PC-3 (cell line): Measurements from ENCODE around the gene CHRNA9.

Experiments
- EZH2 ChIP-seq: fragments of 300-600 bp; sonication (generic); IDR thresholded peaks from one replicate; pipeline ENCODE4 v1.6.1; 2017; ENCODE audit warnings: antibody characterized with exemption, mild to moderate bottlenecking, low read length; ENCODE audit not compliant: unreplicated experiment
- EZH2phosphoT487 ChIP-seq: fragments of 300-600 bp; sonication (generic); IDR thresholded peaks from 2 replicates; pipeline ENCODE4 v1.6.1; 2018; ENCODE audit warnings: mild to moderate bottlenecking, antibody characterized with exemption, low read length, borderline replicate concordance
- TF ChIP-seq, protein P1 (sequence below): fragments of 300-600 bp; sonication (generic); conservative IDR thresholded peaks from 2 replicates; pipeline ENCODE4 v1.5.1; 2017; ENCODE audit warnings: antibody characterized with exemption, low read depth, mild to moderate bottlenecking, low read length

DNA sequence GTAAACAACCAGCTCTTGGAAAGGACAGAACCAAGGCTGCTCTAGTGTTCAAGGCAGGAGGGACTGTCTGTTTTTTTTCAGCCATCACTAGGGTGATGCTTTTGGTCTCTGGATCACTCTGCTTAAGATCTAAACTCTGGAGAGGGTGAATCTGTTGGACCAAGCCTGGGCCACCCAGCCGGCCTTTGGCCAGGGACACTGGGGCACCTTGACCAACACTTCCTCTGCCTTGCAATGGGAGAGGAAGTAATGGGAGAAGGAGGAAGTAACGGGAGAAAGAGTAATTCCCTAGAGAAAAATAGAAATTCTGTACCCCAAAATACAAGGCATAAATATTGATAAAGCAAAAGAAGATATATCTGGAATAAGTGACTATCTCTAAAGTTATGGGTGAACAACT lies 12.9 kb downstream of the CHRNA9 start:
- TF ChIP-seq, protein P1, sequence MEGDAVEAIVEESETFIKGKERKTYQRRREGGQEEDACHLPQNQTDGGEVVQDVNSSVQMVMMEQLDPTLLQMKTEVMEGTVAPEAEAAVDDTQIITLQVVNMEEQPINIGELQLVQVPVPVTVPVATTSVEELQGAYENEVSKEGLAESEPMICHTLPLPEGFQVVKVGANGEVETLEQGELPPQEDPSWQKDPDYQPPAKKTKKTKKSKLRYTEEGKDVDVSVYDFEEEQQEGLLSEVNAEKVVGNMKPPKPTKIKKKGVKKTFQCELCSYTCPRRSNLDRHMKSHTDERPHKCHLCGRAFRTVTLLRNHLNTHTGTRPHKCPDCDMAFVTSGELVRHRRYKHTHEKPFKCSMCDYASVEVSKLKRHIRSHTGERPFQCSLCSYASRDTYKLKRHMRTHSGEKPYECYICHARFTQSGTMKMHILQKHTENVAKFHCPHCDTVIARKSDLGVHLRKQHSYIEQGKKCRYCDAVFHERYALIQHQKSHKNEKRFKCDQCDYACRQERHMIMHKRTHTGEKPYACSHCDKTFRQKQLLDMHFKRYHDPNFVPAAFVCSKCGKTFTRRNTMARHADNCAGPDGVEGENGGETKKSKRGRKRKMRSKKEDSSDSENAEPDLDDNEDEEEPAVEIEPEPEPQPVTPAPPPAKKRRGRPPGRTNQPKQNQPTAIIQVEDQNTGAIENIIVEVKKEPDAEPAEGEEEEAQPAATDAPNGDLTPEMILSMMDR: no peak
- no peak for TF ChIP-seq EZH2phosphoT487
- no peak for TF ChIP-seq EZH2
